HG02678 (cell line): ENCODE measurements around the gene C10orf143.
"Not testable (repeated sequence)": the region's sequence is repeated elsewhere in the genome, so short reads cannot be mapped to it uniquely, and the experiment has no call there.

ENCODE experiments used
- ATAC-seq: cut with Tn5 transposase; IDR thresholded peaks from one replicate; pipeline ENCODE4 v1.9.1; 2021; ENCODE audit warnings: mild to moderate bottlenecking, moderate library complexity; ENCODE audit not compliant: unreplicated experiment

Gene C10orf143

DNA sequence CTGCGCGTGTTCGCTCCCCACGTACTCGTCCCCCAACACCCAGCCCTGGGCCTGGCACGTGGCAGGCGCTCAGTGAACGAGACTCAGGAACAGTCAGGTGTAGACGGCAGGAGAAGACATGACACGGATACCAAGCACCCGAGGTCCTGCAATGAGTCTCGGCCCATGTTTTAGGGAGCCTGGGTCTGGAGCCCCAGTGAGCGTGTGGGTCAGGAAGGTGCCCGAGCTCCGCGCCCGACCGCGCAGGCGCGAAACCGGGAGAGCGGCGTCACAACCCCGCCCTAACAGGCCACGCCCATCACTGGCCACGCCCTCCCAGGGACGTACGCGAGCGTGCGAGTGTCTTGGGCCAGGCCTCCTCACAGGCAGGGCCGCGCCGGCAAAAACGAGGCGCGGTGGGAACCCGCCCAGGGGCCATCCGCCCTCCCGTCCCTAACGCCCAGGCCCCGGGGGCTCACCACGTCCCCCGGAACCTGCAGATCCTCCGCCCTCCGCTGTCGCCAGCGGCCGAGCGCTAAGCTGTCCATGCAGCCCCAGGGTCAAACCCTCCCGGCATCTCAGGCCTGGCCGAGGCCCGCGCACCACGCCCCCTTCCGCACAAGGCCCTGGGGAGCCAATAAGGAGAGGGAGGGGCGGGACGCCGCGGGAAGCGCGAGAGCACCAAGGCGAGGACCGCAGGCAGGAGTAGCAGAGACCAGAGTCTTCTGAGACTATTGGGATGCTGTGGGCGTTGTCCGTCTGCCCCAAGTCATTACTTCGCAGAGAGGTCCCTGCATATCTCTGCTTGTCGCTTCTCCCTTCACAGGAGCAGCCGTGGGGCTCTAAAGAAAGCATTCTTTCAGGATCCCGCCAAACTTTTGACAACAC lies at the start of gene C10orf143:
Gene C10orf143 (minus strand): TSS at position 585 of the 867 bp plus-strand sequence. CDS start 58 bp downstream, at position 527.
- ATAC-seq: peak; percentile 81

DNA sequence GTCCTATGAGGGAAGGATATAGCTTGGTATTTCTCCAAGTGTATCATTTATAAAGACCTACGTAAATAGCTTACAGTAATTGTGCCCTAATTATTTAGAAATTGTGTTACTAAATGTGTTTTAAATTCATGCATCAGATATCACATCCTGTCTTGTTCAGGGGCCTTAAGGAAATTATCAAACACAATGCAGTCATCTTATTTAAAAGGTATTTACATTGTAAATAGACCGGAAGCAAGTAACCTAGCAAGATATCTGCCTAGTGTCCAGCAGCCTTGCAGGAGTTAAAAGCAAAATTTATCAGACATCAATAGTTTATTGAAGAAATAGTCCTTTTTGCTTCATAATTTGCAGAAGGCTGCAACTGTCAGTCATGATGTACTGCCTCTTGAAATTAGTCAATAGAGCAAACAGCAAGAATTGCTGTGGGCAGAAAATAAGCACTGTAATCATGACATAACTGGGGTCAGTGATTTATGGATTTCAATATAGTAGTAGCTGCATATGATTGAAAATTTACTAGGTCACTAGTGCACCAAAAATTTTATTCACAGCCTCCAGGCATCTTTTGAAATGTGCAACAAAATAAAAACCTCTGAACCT lies 48.7 kb upstream of the C10orf143 start:
- no peak for ATAC-seq

DNA sequence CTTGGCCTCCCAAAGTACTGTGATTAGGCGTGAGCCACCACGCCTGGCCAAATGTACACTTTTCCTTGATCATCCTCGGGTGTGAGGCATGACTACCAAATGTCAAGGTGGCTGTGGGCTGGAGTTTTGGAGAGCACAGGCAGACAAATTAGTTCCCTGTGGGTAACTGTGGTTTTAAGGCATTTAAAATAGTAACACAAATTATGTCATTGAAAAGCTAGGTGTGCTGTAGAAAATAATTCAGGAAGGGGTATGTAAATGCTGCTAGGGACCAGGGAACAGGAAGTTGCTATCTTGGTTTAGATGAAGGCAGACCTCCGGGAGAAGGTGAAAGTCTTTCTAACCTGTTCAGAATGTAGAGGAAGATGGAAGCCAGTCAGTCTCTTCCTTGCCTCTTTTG lies 35.4 kb upstream of the C10orf143 start:
- no peak for ATAC-seq

DNA sequence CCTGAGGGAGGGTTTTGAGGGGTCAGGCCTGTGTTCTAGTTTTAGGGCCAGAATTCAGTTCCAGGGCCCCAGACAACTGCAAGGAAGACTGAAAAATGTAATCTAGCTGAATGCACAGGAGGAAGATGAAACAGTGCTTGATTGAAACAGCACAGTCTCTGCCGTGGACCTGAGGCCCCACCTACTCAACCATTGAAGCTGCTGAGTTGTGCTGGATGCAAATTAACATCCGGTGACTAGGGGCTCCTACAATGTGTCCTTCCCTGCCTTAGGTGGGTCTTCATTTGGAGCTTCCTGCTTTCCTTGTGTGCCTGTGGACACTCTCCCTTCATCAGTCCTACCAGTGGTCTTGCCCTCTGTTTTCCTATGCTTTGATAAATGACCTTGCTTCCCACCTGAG lies 31.2 kb upstream of the C10orf143 start:
- ATAC-seq: peak; percentile 86

DNA sequence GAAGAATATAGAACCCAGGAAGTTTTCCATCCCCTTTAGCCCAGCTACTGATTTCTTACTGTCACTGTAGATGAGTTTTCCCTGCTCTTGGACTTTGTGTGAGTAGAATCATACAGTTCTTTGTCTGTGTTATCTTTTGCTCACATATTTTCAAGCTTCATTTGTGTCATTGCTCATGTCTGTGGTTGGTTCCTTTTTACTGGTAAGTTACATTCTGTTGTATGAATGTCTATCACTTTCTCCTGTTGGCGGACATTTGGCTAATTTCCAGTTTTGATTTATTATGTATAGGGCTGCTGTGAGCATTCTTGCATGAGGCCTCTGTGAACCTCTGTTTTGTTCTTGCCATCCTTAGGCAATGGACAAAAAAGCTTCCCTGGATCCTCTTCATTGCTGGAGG lies 30.8 kb upstream of the C10orf143 start:
- peak; percentile 27 for ATAC-seq

DNA sequence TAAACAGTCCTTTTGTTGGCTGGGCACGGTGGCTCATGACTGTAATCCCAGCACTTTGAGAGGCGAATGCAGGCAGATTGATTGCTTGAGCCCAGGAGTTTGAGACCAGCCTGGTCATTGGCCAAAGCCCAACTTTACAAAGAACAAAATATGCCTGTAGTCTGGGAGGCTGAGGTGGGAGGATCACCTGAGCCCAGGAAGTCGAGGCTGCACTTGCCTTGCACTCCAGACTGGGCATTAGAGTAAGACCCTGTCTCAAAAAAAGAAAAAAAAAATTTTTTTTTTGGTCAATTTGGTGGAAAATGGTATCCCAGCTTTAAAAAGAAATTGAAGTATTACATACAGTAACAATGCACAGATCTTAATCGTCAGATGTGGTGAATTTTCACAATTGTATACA lies 30.4 kb upstream of the C10orf143 start:
- no peak for ATAC-seq

DNA sequence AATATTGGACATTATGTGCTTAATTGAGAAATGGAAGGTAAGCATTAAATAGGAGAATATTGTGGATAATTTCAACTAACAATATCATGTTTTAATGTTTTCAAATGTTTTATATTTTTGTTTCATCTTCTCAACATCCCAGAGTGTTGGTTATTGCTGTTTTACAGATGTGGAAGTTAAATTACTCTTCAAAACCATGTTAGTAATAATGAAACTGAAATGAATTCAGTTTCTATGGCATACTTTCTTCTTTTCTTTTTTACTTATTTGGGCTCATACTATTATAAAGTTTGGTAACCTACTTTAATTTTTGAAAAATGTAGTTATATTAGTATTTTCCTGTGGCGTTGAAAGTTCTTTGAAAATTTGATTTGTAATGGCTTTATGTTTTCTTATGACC lies 29.8 kb upstream of the C10orf143 start:
- no peak for ATAC-seq

DNA sequence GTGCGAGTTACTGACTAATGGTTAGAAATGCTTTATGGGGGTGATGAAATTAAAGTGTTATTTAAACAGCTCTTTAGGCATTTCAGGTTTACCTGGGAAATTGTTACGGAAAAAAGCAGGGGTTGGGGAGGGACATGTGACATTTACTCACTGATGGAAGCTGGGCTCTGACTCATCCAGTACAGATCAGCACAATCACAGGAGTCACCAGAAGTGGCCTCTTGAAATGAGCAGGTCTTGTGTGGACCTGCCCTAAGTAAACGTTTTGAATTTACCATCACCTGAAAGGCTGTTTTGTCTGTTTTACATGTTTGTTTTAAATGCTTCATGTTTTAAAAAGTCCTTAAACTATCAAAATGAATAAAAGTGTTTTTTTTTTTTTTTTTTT lies 27.8 kb upstream of the C10orf143 start:
- no peak for ATAC-seq

DNA sequence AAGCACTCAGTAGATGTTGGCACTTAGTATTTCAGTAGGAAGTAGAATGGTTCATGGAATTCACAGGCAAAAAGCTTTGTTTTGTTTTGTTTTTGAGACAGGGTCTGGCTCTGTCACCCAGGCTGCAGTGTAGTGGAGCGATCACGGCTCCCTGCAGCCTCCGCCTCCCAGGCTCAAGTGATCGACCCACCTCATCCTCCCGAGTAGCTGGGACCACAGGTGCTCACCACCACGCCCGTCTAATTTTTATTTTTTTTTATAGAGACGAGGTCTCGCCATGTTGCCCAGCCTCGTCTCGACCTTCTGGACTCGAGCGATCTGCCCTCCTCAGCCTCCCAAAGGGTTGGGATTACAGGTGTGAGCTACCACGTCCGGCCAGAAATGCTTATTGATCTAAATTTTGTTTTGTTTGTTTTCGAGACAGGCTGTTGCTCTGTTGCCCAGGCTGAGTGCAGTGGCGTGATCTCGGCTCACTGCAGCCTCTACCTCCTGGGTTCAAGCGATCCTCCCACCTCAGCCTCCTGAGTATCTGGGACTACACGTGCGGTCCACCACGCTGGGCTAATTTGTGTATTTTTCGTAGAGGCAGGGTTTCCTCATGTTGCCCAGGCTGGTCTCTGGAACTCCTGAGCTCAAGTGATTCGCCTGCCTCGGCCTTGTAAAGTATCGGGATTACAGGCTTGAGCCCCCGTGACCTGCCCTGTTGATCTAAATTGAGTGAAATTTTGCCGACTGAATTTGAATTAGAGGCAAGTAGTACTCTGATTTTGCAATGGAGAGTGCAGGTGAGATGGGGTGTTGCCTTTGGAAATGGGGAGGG lies 27.2 kb upstream of the C10orf143 start:
- ATAC-seq: no peak

DNA sequence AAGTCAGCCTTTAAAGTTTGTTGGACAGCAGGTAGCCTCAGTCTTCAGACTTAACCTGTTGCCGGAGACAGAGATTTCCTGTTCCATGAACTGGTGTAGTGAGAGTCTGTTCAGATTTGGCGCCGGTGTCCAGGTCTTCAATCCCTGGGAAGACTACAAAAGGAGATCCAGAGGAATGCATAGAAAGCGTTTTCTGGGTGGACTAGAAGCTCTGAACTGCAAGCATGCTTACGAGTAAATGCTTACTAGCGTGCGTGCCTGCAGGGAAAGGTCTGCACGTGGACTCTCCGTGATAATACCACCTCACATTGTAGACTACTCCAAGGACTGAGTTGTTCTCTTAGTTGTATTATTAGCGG lies 26.4 kb upstream of the C10orf143 start:
- no peak for ATAC-seq

DNA sequence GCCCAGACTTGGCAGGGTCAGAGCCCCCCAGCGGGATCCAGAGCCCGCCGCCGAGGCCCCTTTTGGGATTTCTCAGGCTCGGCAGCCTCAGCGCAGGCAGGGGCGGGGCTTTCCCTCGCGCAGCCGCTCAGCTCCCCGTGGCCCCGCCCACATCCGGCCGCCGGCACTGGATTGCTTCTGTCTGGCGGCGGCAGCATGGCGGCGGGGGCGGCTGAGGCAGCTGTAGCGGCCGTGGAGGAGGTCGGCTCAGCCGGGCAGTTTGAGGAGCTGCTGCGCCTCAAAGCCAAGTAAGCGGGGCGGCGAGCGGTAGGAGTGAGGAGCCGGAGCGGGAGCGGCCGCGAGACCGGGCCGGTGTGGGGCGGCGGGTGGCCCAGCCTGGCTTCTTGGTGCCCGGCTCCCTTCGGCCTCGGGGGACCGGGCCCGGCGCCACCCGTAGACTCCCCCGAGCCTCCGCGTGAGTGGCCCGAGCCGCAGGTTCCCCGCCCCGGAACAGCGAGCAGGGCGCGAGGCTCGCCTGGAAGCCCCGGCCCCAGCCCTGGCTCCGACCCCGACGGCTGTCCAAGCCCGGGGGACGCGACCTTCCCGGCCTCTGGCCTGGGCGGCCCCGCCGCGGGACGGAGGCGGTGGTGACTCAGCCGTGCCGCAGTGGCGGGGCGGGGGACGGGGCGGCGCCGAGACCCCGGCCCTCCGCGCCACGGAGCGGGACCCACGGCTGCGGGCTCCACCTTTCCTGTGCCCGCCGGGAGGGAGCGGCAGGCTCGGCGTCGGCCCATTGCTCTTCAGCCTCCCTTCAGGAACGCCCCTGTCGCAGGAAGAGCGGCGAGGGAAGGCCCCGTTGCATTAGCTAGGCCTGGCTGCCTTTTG lies 25.8 kb upstream of the C10orf143 start, which contains the start of gene GLRX3:
Gene GLRX3 (plus strand): TSS at position 166 of the 864 bp plus-strand sequence. CDS start 30 bp downstream, at position 196.
- peak; percentile 86 for ATAC-seq

DNA sequence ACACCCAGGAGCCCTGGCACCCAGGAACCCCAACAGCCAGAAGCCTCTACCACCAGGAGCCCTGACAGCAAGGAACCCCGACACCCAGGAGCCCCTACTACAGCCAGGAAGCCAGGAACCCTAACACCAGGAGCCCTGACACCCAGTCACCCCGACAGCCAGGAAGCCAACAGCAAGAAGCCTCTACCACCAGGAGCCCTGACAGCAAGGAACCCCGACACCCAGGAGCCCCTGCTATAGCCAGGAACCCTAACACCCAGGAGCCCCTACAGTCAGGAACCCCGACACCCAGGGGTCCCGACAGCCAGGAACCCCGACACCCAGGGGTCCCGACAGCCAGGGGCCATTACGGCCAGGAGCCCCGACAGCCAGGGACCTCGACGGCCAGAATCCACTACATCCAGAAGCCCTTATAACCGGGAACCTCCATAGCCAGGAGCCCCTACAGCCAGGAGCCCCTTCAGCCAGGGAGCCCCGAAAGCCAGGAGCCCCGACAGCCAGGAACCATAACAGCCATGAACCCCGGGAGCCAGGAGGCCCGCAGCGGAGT lies 25.1 kb upstream of the C10orf143 start:
- no peak for ATAC-seq

DNA sequence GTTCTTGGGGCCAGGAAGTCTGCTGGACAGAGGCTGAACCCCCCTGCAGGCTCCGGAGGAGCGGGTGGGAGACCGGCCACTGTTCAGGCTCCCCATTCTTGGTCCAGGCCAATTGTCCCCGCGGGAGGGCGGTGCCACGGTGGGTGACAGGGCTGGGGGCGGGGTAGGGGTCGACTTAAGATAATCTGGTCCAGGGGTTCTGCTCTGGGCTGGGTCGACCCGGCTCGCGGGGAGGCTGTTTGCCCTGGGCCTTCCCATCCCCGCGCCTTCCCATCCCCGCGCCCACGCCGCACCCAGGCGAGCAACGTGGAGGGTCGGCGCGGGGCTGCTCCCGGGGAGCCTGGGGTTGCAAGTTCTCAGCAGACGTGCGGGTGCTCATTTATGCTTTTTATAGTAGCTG lies 18.3 kb upstream of the C10orf143 start:
- no peak for ATAC-seq

DNA sequence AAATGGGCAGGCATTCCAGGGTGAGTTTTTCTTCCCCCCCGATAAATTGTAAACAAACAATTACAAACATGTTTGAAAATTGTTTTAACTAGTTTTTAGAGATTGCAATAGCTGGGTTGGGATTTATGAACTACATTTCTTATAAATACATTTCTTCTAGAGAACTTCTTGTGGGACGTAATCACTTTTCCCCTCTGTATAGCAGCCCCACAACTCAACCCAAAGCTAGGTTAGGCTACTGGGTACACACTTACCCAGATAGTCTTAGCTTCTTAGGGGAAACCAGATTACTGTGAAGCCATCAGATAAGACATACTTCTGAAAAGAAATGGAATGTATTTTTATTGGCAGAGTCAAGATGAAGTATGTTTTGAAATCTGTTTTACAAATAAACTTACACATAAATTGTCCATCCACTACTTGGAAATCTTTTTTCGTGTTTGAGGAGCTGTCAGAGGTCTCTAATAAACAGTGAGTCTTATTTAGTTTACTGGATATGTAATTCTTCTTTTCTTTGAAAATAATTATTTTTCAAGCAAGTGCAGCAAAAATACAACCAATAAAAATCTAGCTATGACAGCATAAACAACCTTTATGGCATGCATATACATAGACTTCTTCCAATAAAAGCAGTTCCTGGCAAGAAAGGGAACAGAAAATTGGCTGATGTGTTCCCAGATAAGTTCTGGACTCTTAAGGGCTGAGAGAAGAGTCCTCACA lies 17.6 kb upstream of the C10orf143 start:
- ATAC-seq: no peak

DNA sequence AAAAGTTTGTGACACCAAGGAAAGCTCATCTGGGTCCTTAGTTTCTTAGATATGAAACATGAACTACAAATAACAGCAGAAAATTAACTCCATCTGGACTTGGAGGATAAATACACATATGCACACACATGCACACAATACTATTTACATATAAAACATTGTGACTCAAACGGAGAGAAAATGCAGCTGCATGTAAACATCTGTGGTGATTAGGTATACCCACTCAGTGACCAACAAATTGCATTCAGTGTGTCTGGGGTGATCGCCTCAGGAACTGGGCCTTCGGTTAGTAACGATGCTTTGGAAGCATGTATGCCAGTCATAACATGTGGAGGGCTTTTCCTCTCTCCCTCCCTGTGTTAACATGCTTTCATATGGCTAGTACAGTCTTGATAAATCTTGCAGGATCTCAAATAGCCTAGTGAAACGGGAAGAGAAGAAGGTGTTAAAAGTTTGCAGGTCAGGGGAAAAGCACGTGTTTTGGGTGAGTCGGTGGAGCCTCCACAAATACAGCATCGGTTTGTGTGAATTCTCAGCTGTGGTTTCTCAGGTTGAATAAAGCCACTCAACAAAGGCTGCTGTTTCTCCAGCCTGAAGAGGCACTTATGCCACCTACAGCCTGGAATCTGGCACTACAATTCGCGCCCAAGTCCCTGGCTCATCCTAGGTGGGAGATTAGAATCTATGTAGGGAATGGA lies 16.9 kb upstream of the C10orf143 start:
- ATAC-seq: peak; percentile 99

DNA sequence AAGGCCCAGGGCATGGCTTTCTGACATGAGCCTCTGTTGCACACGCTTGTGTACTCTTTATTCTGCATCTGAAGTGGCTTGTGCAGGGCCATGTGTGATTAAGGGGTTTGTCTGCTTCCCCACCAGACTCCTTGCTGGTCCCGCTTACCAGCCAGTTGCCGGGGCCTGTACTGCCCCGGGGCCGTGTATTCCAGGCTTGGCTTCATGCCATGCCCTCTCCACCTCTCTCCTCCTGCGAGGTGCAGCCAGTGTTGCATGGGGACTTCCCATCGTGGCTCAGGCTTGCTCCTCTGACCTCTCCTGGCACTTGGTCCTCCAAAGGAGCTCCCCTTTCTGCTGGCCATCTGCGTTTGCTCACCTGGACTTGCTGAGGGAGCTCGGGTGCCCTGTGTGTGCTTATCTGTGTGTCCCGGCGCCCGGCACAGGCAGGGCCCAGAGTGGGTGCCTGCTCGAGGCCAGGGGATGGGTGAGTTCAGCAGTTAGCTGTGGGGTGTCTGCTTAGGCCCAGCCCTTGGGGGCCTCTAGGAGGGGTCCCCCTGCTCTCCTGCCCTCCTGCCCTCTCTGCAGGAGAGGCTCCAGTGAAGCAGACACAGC lies 11.0 kb upstream of the C10orf143 start:
- no peak for ATAC-seq

DNA sequence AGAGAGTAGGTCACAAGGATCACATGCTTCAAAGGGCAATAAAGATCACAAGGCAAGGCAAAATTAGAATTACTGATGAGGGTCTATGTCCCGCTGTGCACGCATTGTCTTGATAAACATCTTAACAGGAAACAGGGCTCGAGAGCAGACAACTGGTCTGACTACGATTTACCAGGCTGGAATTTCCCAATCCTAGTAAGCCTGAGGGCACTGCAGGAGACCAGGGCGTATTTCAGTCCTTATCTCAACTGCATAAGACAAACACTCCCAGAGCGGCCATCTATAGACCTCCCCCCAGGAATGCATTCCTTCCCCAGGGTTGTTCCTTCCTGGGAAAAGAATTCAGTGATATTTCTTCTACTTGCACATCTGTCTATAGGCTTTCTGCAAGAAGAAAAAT lies 6.9 kb upstream of the C10orf143 start:
- ATAC-seq: not testable (repeated sequence)

DNA sequence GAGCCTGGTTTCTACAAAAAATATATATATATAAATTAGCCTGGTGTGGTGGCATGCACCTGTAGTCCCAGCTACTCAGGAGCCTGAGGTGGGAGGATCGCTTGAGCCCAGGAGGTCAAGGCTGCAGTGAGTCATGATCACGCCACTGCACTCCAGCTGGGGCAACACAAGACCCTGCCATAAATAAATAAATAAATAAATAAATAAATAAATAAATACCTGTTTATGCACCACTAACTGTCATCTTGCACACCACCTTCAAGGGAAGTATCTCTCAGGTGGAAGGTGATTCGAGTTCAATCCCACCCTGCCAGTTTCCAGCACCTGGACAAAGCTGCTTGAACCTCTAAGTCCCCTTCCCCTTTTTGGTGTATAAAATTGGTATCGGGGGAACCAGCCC lies 6.3 kb upstream of the C10orf143 start:
- not testable (repeated sequence) for ATAC-seq

DNA sequence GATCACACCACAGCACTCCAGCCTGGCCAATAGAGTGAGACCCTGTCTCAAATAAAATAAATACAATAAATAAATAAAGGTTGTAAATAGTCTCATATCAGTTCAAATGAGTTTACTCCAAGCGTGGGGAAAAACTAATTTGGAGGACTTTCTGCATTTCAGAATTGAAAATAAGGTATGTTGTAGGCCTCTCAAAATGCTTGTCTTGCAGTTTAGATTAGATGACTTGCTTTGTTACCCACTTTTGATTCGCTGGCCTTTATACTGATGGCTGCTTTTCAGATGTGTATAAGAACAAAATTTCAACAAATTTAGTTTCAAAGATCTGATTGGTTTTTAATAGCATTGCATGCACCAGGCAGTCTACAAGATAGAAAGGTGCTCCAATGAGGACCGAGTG lies 2.2 kb upstream of the C10orf143 start:
- no peak for ATAC-seq
